HG02973 (cell line): ENCODE data around the gene SLC24A4.

Source experiments
- ATAC-seq: cut with Tn5 transposase; IDR thresholded peaks from one replicate; pipeline ENCODE4 v1.9.1; 2021; ENCODE audit warnings: moderate library complexity; ENCODE audit not compliant: unreplicated experiment

SLC24A4 gene

GRCh38 chr14:92366237-92366636 is 43.3 kb downstream of the SLC24A4 start:
- ATAC-seq, result no peak

- ATAC-seq, result no peak
Measured at GRCh38 chr14:92368001-92368400, 45.0 kb downstream of the SLC24A4 start.

GRCh38 chr14:92369097-92369496 is 46.1 kb downstream of the SLC24A4 start:
- ATAC-seq, result no peak

- ATAC-seq, result no peak
Measured at GRCh38 chr14:92372230-92372629, 49.3 kb downstream of the SLC24A4 start.

- ATAC-seq, result no peak
Measured at GRCh38 chr14:92373336-92373735, 50.4 kb downstream of the SLC24A4 start.

- no peak for ATAC-seq
Measured at GRCh38 chr14:92380131-92380530, 57.2 kb downstream of the SLC24A4 start.

GRCh38 chr14:92380582-92380981 is 57.6 kb downstream of the SLC24A4 start:
- no peak for ATAC-seq

GRCh38 chr14:92382677-92383076 is 59.7 kb downstream of the SLC24A4 start:
- ATAC-seq, result no peak

GRCh38 chr14:92383805-92384204 is 60.8 kb downstream of the SLC24A4 start:
- ATAC-seq, result no peak

- no peak for ATAC-seq
Measured at GRCh38 chr14:92384461-92385133, 61.6 kb downstream of the SLC24A4 start.

- no peak for ATAC-seq
Measured at GRCh38 chr14:92385561-92385960, 62.6 kb downstream of the SLC24A4 start.

- ATAC-seq, result no peak
Measured at GRCh38 chr14:92386165-92386564, 63.2 kb downstream of the SLC24A4 start.

- no peak for ATAC-seq
Measured at GRCh38 chr14:92386637-92387036, 63.7 kb downstream of the SLC24A4 start.

GRCh38 chr14:92387578-92387977 is 64.6 kb downstream of the SLC24A4 start:
- no peak for ATAC-seq

- ATAC-seq, result no peak
Measured at GRCh38 chr14:92389598-92390158, 66.7 kb downstream of the SLC24A4 start.

- ATAC-seq, result no peak
Measured at GRCh38 chr14:92391726-92392125, 68.8 kb downstream of the SLC24A4 start.

GRCh38 chr14:92392711-92393110 is 69.7 kb downstream of the SLC24A4 start:
- no peak for ATAC-seq

- ATAC-seq, result no peak
Measured at GRCh38 chr14:92397150-92397952, 74.4 kb downstream of the SLC24A4 start.

- no peak for ATAC-seq
Measured at GRCh38 chr14:92397953-92398564, 75.1 kb downstream of the SLC24A4 start.

GRCh38 chr14:92398888-92399636 is 76.1 kb downstream of the SLC24A4 start:
- ATAC-seq, result no peak
